OCI-LY7 (cell line): Measurements from ENCODE around the gene KLF15.

ENCODE experiments used
- CTCF ChIP-seq: fragments of 200-600 bp; sonication (generic); conservative IDR thresholded peaks from 2 replicates; pipeline ENCODE4 v1.5.1; 2014; ENCODE audit warnings: mild to moderate bottlenecking, antibody characterized with exemption, low read length, moderate library complexity, mixed read lengths
- EZH2phosphoT487 ChIP-seq: fragments of 200-600 bp; sonication (generic); IDR thresholded peaks from 2 replicates; pipeline ENCODE4 v1.6.1; 2018; ENCODE audit warnings: low read depth, borderline replicate concordance, mild to moderate bottlenecking, mixed run types, antibody characterized with exemption, low read length, moderate library complexity, mixed read lengths

- TF ChIP-seq CTCF: no peak
- TF ChIP-seq EZH2phosphoT487: no peak
These were observed 7.0 kb upstream of the KLF15 start for GRCh38 chr3:126364130-126364695.
